GM18507 (cell line): ENCODE data around the gene ST3GAL3.
"Not testable (repeated sequence)": the region's sequence is repeated elsewhere in the genome, so short reads cannot be mapped to it uniquely, and the experiment has no call there.

ENCODE experiments used
- DNase-seq: peaks from one replicate; pipeline ENCODE4 v3.0.0; 2011; ENCODE audit warnings: low read depth; ENCODE audit not compliant: insufficient read length; ENCODE audit errors: extremely low spot score
- FAIRE-seq: peaks from 2 replicates; lab custom pipeline; 2011; peaks lifted over from hg19 to GRCh38; lab: Jason Lieb, UNC

The ST3GAL3 gene

DNA sequence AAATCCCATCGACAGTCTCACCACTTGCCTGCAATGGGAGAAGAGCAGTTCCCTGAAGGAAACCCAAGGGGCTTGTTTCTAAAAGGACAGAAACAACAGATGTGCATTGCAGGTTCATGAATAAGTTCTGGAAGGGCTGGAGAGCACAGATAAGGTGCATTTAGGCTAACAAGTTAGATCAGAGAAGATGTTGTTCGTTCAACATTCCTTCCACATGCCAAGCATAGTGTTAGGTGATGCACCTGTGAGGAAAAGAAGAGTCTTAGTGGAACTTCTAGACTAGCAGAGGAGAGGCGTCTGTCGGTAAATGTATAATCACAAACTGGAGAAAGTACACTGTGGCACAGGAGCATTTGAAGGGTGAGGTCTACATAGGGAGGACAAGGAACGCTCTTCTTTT is 98.0 kb downstream of the ST3GAL3 start:
- no peak for DNase-seq
- no peak for FAIRE-seq

DNA sequence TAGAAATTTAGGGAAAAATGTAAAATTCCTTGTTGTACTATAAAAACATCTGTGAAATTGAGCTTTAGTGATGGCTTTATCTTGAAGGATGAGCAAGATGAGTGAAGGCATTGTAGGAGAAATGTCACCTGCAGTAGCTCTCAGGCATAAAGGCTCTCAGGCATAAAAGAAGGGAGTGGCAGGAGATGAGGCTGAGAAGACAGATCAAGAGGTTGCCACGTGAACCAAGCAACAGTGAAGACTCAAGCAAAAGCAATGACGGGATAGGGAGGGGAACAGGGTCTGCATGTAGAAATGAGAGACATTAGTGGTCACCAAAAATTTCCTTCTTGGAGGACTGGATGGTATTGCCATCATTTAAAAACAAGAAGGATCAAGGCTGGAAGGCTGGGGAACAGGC is 98.8 kb downstream of the ST3GAL3 start:
- no peak for FAIRE-seq
- no peak for DNase-seq

DNA sequence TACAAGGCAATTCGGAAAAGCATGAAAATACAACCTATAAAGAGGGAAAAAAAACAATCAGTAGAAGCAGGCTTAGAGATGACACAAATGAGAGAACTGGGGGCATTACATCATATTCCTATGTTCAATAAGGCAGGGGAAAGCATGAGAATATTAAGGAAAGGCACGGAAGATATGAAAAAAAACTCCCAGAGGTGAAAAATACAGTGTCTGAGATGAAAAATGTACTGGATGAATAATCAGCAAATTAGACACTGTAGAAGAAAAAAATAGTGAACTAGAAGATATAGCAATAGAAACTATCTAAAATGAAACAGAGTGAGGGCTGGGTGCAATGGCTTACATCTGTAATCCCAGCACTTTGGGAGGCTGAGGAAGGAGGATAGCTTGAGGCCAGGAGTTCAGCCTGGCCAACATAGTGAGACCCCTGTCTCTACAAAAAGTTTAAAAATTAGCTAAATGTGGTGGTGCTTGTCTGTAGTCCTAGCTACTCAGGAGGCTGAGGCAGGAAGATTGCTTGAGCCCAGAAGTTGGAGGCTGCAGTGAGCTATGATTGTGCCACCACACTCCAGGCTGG is 101.8 kb downstream of the ST3GAL3 start:
- FAIRE-seq (no peak), DNase-seq (no peak)

DNA sequence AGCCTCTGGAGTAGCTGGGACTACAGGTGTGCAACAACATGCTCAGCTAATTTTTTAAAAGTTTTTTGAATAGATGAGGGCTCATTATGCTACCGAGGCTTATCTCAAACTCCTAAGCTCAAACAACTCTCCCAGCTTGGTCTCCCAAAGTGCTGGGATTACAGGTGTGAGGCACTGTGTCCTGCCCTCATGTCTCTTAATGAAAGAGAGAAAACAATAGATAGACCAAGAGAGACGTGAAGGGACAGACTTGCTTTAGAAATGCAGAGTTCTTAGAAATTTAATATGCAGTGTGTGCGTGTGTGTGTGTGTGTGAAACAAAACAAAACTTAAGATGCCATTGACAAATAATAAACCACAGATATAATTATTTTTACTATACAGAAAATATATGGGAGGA is 105.2 kb downstream of the ST3GAL3 start:
- no peak for FAIRE-seq
- no peak for DNase-seq

DNA sequence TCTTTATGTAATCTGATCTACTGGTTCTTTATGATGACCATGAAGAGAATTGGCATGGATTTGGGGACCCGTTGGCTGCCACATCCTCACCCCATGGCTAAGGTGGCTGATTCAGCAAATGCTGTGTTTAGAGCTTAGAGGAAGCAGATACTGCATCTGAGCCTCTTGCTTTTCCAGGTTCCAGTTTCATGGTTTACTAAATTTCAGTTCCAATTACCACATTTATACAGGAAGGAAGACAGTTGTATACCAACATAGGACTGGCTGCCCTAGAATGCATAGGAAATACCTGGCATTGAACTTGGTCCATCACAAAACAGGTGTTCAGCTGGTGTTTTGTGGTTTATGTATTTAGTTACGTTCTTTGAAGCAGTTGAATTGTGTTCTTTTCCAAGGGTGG is 107.1 kb downstream of the ST3GAL3 start:
- FAIRE-seq (no peak), DNase-seq (no peak)

DNA sequence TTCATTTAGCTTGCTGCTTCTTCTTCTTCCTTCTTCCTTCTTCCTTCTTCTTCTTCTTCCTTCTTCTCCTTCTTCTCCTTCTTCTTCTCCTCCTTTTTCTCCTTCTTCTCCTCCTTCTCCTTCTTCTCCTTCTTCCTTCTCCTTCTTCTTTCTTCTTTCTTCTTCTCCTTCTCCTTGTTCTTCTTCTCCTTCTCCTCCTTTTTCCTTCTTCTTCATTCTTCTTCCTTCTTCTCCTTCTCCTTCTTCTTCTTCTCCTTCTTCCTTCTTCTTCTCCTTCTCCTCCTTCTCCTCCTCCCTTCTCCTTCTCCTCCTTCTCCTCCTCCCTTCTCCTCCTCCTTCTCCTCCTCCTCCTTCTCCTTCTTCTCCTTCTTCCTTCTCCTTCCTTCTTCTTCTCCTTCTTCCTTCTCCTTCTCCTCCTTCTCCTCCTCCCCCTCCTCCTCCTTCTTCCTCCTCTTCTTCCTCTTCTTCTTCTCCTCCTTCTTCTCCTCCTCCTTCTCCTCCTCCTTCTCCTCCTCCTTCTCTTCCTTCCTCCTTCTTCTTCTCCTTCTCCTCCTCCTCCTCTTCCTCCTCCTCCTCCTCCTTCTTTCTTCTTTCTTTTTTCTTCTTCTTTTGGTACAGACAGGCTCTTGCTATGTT is 110.1 kb downstream of the ST3GAL3 start:
- FAIRE-seq (no peak), DNase-seq (no peak)

DNA sequence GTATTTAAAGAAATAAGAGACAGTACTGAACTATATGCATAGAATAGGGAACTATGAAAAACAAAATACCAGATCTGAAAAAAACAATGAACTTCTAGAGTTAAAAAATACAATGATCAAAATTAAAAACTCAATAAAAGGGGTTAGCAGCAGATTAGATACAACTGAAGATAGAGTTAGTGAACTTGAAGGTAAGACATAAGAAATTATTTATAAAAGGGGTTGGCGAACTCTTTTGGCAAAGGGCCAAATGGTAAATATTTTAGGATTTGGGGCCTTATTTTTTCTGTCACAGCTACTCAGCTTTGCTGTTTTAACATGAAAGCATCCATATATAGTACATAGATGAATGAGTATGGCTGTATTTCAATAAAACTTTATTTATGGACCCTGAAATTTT is 111.4 kb downstream of the ST3GAL3 start:
- no peak for DNase-seq
- FAIRE-seq = no peak

DNA sequence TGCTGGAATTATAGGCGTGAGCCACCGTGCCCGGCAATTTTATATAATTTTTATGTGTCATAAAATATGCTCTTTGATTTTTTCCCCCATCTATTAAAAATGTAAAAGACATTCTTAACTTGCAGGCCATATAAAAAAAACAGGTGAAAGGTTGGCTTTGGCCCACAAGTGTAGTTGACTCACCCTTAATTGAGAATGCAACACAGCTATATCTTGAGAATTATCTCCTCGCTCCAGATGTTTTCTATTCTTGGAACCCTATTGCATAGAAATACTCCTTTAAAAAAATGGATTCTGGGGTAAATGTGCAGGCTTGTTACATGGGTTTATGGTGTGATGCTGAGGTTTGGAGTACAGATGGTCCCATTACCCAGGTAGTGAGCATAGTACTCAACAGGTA is 112.0 kb downstream of the ST3GAL3 start:
- FAIRE-seq (no peak), DNase-seq (no peak)

DNA sequence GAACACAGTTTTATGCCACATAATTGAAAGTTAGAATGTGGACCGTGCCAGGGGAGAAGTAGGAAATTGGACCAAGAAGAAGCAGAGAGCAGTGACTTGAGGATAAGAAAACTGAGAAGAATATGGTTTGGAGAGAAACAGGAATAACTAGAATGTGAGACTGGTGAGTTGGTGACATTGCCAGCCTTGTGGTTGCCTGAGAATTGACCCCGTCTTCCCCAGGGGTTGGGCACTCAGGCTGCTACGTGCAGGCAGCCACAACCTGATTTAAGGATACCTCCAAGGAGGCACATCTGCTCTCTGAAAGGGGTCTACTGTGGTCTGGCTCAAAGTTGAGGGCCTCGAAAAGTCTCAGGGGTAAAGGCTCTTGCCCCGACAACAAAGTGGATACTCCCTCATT is 114.1 kb downstream of the ST3GAL3 start:
- DNase-seq (no peak), FAIRE-seq (no peak)

DNA sequence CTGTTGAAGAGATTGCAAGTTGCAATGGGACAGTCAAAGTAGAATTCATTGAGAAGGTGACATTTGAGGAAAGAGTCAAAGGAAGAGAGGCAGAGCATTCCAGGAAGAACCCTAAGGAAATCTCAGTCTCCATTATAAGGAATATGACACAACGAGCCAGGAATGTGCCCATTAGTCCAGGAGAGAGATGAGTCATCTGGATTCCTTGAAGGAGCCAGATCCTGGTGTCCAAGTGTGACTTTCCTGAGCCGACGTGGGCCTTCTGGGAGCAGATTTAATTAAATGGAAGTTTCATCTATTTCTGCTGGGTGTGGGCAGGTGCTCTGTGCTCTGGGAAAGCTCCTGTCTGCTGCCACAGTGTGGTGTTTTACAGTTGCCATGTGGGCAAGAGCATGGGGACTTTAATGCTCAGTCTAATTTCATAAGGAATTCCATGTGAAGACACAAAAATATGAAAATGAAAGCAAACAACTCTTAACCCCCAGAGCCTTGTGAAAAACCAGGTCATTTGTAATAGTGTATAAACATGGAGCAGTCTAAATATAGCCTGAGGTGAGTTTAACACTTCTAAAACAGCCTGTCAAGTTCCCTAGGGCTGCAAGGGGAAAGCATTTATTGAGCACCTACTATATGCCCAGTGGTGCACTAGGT is 114.8 kb downstream of the ST3GAL3 start:
- no peak for FAIRE-seq
- DNase-seq = no peak

DNA sequence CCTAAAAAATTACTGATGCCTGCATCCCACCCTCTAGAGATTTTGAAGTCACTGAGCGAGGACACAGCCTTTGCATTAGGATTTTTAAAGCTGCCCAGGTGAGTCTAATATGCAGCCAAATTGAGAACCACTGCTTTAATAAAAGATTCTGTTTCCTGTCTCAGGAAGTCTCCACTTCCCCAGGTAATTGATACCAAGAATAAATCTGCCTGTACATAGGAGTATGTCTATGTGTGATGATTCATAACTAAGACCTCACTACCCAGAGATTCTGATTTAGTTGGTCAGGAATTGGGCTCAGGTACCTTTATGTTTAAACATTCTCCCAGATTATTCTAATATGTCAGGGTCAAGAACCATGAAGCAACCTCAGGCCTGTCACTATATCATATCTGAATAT is 117.5 kb downstream of the ST3GAL3 start:
- no peak for FAIRE-seq
- no peak for DNase-seq

DNA sequence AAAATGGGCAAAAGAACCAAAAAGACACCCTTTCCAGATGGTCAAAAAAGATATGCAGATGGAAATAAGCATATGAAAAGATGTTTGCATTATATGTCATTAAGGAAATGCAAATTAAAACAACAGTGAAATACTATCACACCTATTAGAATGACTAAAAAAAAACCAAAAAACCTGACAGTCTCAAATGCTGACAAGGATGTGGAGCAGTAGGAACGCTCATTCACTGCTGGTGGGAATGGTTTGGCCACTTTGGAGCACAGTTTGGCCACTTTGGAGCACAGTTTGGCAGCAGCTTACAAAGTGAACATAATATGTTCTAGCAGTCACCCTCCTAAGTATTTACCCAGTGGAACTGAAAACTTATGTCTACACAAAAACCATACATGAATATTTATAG is 121.2 kb downstream of the ST3GAL3 start:
- DNase-seq = no peak
- no peak for FAIRE-seq

DNA sequence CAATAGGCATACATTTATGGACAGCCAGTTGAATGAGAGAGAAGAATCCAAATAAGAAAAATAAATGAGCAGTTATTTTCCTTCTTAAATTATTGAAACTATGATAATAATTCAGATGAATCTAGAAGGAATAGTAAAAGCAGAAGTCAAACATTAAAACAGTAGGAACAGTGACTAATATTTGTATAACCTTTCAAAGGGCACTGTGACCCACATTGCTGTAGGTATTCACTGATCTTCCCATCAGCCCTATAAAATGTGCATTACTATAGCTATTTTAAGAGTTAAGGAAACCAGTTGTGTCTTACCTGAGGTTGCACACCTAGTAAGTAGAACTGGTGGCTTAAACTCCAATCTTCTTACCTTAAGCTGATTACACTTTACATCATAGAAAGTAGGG is 123.5 kb downstream of the ST3GAL3 start:
- DNase-seq = no peak
- FAIRE-seq = no peak

DNA sequence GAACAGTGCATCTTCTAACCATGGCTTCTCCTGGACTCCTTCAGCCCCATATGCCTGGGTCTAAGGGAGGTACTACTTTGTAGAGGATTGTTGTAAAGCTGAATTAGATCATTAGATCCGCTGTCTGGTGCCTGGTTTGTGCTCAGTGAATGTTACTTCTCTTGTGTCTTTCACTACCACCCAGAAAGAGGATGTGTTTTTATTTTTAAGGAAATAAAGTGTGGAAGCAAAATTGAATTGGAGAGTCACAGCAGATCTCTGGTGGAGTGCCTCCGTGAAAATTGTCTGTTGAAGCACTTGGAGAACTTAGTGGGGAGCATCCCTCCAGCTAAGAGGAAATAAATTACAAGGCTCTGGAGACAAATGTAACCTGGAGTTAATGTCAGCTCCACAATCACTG is 124.5 kb downstream of the ST3GAL3 start:
- no peak for FAIRE-seq
- DNase-seq = no peak

DNA sequence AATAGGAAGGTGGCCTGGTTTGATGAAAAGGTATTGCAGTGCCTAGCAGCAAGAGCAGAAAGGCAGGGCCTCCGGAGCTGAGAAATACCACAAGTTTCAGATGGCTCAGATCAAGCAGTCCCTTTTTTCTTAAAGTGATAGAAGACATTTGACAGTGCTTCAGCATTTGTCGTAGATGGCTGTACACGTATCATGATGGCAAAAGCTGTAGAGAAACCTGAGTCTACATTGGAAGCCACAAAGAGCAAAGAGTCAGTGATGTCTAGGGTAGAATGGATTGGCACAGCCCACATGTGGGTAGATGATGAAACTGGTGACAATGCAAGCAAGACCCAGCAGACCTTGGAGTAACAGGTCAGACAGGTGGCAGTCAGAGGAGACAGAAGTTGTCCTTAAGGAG is 124.9 kb downstream of the ST3GAL3 start:
- peak; percentile 44 for FAIRE-seq
- no peak for DNase-seq

DNA sequence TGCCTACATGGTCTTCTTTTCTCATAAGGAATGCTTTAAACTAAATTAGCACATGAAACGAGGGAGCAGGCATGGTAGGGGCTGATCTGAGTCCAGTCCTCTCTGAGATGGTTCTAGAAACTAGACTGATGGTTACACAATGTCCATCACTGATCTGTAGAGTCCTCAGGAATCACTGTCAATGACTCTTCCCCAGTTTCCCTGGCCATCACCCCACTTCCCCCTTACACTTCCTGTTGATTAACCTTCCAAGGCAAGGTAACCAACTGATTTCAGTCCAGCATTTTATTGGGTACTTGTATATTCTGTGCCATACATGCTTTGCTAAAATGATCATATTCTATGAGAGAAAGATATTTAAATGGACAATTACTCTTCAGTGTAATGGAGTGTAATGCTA is 125.7 kb downstream of the ST3GAL3 start:
- DNase-seq = no peak

DNA sequence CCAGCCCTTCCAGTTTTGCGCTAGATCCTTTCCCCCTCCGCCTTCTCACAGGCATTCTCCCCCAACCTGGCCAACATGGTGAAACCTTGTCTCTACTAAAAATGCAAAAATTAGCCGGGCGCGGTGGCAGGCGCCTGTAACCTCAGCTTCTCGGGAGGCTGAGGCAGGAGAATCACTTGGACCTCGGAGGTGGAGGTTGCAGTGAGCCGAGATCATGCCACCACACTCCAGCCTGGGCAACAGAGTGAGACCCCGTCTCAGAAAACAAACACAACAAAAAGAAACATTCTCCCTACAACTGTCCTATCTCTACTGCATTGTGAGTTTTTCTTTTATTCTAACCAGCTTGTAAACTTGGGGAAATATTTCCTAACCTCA is 126.6 kb downstream of the ST3GAL3 start:
- not testable (repeated sequence) for FAIRE-seq

More for the DNA sequence above, 125.7 kb downstream of the ST3GAL3 start:
- FAIRE-seq = no peak

DNA sequence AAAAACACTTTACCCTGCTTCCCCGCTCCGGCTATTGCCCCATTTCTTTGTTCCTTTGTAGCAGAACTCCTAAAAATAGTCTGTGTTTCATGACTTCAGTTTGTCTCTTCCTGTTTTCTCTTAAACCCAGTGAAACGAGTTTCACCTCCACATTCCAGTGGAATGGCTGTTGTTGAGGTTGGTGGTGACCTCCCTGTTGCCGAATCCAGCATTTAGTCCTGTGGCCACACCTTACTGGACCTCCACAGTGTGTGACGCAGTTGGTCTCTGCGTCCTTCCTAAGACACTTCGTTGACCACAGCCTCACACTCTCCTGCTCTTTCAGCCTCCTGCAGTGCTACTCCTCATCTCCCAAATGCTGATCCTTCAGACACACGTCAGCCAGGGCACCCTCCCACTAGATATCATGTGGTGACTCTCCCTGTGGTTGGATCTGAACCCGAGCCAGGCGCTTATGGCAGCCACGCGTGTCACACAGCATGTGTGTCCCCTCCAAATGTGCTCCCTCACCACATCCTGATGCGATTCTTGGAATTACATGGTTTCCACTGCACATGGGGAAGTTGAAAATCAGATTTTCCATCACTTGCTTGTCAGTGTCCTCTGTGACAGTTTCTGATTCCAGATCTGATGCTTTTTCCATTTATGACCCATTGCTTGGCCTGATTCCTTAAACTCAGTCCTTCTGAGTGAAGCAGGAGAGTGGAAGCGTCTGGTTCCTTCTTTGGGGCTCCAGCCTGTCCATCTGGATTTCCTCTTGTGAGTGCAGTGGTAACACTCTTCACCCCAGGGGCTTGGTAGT is 127.1 kb downstream of the ST3GAL3 start:
- no peak for DNase-seq
- FAIRE-seq = no peak

More for the DNA sequence above, 126.6 kb downstream of the ST3GAL3 start:
- DNase-seq = not testable (repeated sequence)

DNA sequence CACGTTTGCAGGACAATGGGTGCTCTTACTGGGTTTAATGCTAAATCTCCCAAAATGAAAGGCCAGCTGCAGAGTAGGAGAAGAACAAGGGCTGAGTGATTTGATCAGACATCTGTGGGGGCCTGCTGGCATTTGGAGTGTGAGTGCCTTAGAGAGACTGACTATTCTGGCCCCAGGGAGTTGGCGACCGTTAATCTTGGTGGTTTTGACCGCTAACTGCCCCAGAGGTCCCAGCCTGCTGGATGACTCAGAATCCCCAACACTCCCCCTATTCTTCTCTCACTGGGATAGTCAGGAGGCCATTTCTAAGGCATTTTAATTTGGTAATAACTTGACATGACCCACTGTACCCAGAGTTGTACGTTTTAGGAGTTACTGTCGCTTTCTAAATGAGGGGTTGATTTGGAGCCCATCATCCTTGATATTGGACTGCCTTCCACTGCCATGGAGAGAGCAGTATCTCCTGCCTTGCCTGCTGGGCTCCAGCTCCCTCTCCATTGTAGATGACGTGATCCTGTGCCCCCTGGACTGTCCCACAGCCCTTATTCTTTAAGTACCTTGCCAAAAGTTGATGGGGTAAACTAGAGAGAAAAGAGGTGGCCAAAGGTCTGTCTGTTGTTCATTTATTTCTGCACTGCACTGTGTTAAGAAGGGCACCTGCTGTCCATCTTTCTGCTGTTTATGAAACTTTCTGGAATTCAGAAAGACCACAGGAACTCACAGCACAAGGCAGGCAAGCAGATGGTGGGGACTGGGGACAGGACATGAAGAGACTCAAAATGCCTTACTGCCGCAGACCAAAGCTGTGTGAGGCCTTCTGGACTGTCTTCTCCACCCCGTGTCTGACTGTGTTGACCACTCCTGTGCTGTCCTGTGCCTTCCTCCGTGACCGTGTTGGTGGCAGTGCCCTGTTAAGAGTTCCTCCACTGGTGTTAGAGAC is 128.0 kb downstream of the ST3GAL3 start:
- DNase-seq = no peak
- no peak for FAIRE-seq
